IPS-20b (cell line): ENCODE measurements around the gene EXOSC2.

Experiments
- H3K27ac ChIP-seq: one replicate; pipeline ENCODE4 v1.5.1; 2013; ENCODE audit warnings: low read length
- H3K27me3 ChIP-seq: 2 replicates; pipeline ENCODE4 v1.6.1; 2013; ENCODE audit warnings: mild to moderate bottlenecking, low read length, inconsistent platforms; ENCODE audit not compliant: insufficient read depth
- H3K36me3 ChIP-seq: 2 replicates; pipeline ENCODE4 v1.6.1; 2013; ENCODE audit warnings: low read depth, mild to moderate bottlenecking, inconsistent platforms, low read length, moderate library complexity; ENCODE audit not compliant: insufficient read depth
- H3K4me1 ChIP-seq: 2 replicates; pipeline ENCODE4 v1.6.1; 2013; ENCODE audit warnings: mild to moderate bottlenecking, control low read depth, inconsistent platforms, low read length, moderate library complexity; ENCODE audit not compliant: insufficient read depth
- H3K4me3 ChIP-seq: 2 replicates; pipeline ENCODE4 v1.5.1; 2013; ENCODE audit warnings: mild to moderate bottlenecking, low read length, inconsistent platforms
- H3K9ac ChIP-seq: 2 replicates; pipeline ENCODE4 v1.6.1; 2013; ENCODE audit warnings: low read depth, mild to moderate bottlenecking, inconsistent platforms, low read length, moderate library complexity
- H3K9me3 ChIP-seq: 2 replicates; pipeline ENCODE4 v1.6.1; 2013; ENCODE audit warnings: mild to moderate bottlenecking, low read depth, low read length, inconsistent platforms; ENCODE audit not compliant: insufficient read depth

Gene EXOSC2

DNA sequence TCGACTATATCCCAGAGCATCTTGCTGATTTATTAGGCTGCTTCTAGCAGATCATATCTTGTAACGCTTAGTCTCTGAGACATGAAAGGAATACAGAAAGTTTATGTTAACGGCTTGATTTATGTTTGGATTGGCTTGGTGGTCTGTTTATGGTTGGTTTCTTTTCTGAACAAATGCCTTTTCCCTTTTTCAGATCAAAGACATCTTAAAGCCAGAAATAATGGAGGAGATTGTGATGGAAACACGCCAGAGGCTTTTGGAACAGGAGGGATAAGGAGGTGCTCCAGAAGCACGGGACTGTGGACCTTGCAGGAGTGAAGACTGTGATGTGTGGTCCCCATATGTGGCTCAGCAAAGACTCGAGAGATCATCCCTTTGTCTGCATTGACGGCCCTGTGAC lies 9.9 kb downstream of the EXOSC2 start:
- no peak overlapping the region for H3K9ac ChIP-seq
- peaks cover 70% of the 10 kb centered on the region for H3K36me3 ChIP-seq
- no peaks in the 10 kb centered on the region for H3K27me3 ChIP-seq
- no peaks in the 10 kb centered on the region for H3K9me3 ChIP-seq
- H3K4me1 ChIP-seq = no peaks in the 10 kb centered on the region
- H3K4me3 ChIP-seq = no peak overlapping the region
- no peak overlapping the region for H3K27ac ChIP-seq

DNA sequence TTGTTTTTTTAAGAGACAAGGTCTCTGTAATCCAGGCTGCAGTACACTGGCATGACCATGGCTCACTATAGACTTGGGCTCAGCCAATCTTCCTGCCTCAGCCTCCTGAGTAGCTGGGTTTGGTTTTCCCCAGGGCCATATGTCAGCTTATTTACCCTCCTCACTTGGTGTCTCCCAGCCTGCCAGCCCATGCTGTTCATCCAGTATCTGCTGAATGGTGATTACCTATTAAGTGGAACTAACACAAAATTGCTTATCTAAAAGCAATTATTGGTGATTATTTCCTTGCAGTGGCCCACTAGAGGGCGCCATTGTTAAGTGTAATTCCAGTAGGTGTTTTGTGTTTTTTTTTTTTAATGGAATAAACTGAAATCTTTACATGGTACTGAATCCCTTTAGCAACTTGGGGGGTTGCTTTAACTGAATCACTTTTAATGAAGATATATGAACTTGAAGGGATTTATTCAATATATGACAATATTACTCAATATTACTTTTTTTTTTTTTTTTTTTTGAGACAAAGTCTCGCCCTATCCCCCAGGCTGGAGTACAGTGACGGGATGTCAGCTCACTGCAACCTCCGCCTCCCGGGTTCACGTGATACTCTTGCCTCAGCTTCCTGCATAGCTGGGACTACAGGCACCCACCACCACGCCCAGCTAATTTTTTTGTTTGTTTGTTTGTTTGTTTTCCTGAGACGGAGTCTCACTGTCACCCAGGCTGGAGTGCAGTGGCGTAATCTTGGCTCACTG lies 13.8 kb downstream of the EXOSC2 start:
- H3K36me3 ChIP-seq = peaks cover 37% of the 10 kb centered on the region
- no peaks in the 10 kb centered on the region for H3K9me3 ChIP-seq
- H3K4me1 ChIP-seq = no peaks in the 10 kb centered on the region
- no peak overlapping the region for H3K9ac ChIP-seq
- H3K4me3 ChIP-seq = no peak overlapping the region
- no peaks in the 10 kb centered on the region for H3K27me3 ChIP-seq
- H3K27ac ChIP-seq = no peak overlapping the region

DNA sequence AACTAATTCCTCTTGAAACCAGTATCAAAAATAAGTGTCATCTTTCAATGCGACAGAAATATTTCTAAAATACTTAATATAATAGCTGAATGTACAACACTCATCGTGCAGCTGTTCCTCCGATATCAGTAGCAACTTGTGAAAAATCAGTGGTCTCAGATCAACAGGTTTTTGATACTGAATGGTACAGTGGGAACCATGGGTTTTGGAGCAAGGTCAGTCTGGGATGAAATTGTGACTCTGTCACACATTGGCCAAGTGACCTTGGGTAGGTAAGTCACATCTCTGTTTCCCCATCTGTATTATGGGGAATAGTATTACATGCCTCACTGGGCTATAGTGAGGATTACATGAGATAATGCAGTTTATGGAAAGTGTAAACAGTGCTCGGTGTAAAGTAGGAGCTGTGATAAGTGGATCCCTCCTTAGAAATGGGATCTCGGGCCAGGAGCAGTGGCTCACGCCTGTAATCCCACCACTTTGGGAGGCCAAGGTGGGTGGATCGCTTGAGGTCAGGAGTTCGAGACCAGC lies 17.3 kb downstream of the EXOSC2 start:
- Histone ChIP-seq H3K9ac (no peak overlapping the region), H3K27ac (no peak overlapping the region), H3K4me3 (no peak overlapping the region)

GRCh38 chr9:130711469-130711868 lies 17.9 kb downstream of the EXOSC2 start:
- Histone ChIP-seq H3K4me1 (peaks cover 14% of the 10 kb centered on the region), H3K27me3 (no peaks in the 10 kb centered on the region), H3K9me3 (no peaks in the 10 kb centered on the region), H3K4me3 (no peak overlapping the region), H3K36me3 (no peaks in the 10 kb centered on the region), H3K9ac (no peak overlapping the region), H3K27ac (no peak overlapping the region)

More for the DNA sequence above, 17.3 kb downstream of the EXOSC2 start:
- H3K27me3 ChIP-seq = no peaks in the 10 kb centered on the region
- H3K4me1 ChIP-seq = peaks cover 14% of the 10 kb centered on the region
- peaks cover 5% of the 10 kb centered on the region; the same call in 1 of the 2 replicates for H3K36me3 ChIP-seq
- no peaks in the 10 kb centered on the region for H3K9me3 ChIP-seq

DNA sequence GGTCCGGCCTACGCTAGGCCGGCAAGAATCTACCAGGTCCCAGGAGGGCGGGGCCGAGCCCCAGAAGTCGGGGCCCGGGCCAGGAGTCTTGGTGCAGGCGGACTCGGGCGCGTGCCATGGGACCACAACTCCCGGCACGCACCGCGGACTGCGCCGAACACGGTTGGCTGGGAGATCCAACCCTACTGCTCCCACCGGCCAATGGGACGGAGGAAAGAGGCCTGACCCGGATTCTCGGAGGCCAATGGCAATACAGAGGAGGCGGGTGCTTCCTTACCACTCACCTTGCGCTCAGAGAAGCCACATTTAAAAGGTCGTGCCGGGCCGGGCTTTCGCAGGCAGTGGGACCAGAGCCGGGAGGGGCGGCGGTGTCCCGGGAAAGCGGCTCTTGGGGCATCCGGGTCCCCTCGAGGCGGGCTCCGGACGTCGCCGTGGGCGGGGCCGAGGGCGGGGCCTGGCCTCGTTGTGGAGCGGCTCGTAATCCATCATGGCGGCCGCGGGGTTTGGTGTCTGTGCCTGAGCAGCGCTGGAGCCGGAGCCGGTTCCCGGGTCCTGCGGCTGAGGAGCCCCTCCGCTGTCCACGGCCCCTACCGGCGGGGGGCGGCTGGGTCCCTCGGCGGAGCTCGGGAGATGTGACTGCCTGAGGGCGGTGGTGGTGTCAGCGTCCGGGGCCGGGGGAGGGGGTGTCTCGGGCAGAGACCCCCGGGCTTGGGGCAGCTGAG lies 19.1 kb downstream of the EXOSC2 start:
- peaks cover 14% of the 10 kb centered on the region for H3K4me1 ChIP-seq
- H3K27me3 ChIP-seq = no peaks in the 10 kb centered on the region
- H3K9me3 ChIP-seq = no peaks in the 10 kb centered on the region
- H3K36me3 ChIP-seq = no peaks in the 10 kb centered on the region
- H3K4me3 ChIP-seq = peak overlapping the region; percentile 94
- H3K9ac ChIP-seq = peak overlapping the region; percentile 83
- H3K27ac ChIP-seq = peak overlapping the region; percentile 12

GRCh38 chr9:130713286-130713960 lies 19.8 kb downstream of the EXOSC2 start:
- H3K36me3 ChIP-seq = no peaks in the 10 kb centered on the region
- H3K9me3 ChIP-seq = no peaks in the 10 kb centered on the region
- peaks cover 14% of the 10 kb centered on the region for H3K4me1 ChIP-seq
- H3K27me3 ChIP-seq = no peaks in the 10 kb centered on the region
- peak overlapping the region; percentile 83; the same call in 1 of the 2 replicates for H3K9ac ChIP-seq
- H3K27ac ChIP-seq = peak overlapping the region; percentile 12
- H3K4me3 ChIP-seq = peak overlapping the region; percentile 94

DNA sequence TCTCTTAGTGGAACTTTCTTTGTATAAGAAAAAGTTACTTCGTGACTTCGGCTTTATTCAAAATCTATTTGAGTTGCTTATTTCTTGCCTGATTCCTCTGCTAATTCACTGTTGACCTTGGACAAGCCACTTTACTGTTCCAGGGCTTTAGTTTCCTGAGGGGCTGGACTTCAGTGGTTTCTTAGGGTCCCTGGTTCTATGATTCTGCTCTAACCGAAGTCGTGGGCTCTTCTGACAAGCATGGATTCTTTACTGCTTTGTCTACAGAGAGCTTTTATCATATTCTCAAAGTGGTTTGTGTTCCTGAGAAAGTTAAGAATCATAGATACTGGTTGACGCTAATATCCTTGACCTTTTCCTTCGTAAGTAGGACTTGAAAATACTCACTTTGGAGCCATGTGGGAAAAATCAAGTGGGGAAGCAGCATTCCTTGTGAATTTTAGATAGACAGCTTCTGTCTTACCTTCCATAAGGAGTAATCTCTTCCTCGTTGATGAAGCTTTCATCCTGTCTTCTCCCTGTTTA lies 21.1 kb downstream of the EXOSC2 start:
- Histone ChIP-seq H3K36me3 (no peaks in the 10 kb centered on the region), H3K27ac (no peak overlapping the region), H3K4me3 (peak overlapping the region; percentile 94), H3K9ac (peak overlapping the region; percentile 83; the same call in 1 of the 2 replicates), H3K4me1 (peaks cover 14% of the 10 kb centered on the region), H3K9me3 (no peaks in the 10 kb centered on the region), H3K27me3 (no peaks in the 10 kb centered on the region)

GRCh38 chr9:130715270-130715669 lies 21.7 kb downstream of the EXOSC2 start:
- Histone ChIP-seq H3K36me3 (no peaks in the 10 kb centered on the region), H3K4me3 (peak overlapping the region; percentile 94), H3K9ac (peak overlapping the region; percentile 83; the same call in 1 of the 2 replicates), H3K27ac (no peak overlapping the region), H3K9me3 (no peaks in the 10 kb centered on the region), H3K4me1 (peaks cover 14% of the 10 kb centered on the region), H3K27me3 (no peaks in the 10 kb centered on the region)

DNA sequence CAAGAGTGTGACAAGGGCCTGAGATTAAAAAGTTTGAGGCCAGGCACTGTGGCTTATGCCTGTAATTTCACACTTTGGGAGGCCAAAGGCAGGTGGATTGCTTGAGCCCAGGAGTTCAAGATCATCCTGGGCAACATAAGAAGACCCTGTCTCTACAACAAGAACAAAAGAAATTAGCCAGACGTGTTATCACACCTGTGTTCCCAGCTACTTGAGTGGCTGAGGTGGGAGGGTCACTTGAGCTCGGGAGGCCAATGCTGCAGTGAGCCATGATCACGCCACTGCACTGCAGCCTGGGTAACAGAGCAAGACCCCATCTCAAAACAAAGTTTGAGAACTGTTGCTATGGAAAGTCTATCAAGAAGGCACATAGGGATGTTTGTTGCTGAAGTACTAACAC lies 25.0 kb downstream of the EXOSC2 start:
- Histone ChIP-seq H3K9me3 (no peaks in the 10 kb centered on the region), H3K9ac (no peak overlapping the region), H3K27me3 (no peaks in the 10 kb centered on the region), H3K4me1 (peaks cover 14% of the 10 kb centered on the region), H3K4me3 (no peak overlapping the region), H3K36me3 (no peaks in the 10 kb centered on the region), H3K27ac (no peak overlapping the region)

DNA sequence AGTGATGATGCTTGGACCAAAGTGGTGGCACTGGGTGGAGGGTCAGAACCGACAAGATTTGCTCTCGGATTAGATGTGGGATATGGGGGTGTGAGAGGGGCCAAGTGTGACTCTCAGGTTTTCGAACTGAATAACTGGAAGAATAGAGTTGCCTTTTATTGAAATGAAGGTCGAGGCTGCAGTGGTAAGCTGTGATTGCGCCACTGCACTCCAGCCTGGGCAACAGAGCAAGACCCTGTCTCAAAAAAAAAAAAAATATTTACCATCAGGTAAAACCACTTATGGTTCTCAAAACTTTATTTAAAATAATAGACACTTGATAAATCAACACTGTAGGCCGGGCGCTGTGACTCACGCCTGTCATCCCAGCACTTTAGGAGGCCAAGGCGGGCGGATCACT lies 27.2 kb downstream of the EXOSC2 start:
- H3K27me3 ChIP-seq = no peaks in the 10 kb centered on the region
- H3K36me3 ChIP-seq = no peaks in the 10 kb centered on the region
- H3K9ac ChIP-seq = no peak overlapping the region
- H3K9me3 ChIP-seq = no peaks in the 10 kb centered on the region
- no peak overlapping the region for H3K27ac ChIP-seq
- no peaks in the 10 kb centered on the region for H3K4me1 ChIP-seq
- no peak overlapping the region for H3K4me3 ChIP-seq

GRCh38 chr9:130728721-130729120 lies 35.1 kb downstream of the EXOSC2 start:
- H3K27me3 ChIP-seq = no peaks in the 10 kb centered on the region
- peaks cover 8% of the 10 kb centered on the region; the same call in 1 of the 2 replicates for H3K4me1 ChIP-seq
- H3K9me3 ChIP-seq = peaks cover 3% of the 10 kb centered on the region; the same call in 1 of the 2 replicates
- H3K9ac ChIP-seq = no peak overlapping the region
- H3K4me3 ChIP-seq = no peak overlapping the region
- H3K36me3 ChIP-seq = no peaks in the 10 kb centered on the region
- H3K27ac ChIP-seq = no peak overlapping the region
